GM12878 (cell line): ENCODE results near the gene SUMF1. TPM values are rescaled to one million over a fixed set of nuclear protein-coding genes. Genes with fewer than 3 reads are reported as not detected.
A peak's percentile ranks its signal among the peaks of the same experiment; 100 is the strongest.

Experiments
- ATAC-seq: fragments of 200-7000 bp; cut with Tn5 transposase; 3 replicates; pipeline ENCODE4 v1.9.1; 2020; ENCODE audit warnings: mild to moderate bottlenecking, moderate library complexity
- BruUV-seq: library from RNA; stranded (reverse); fragments of 400-500 nt; replicated peaks from 2 replicates; lab custom pipeline; 2021; lab: Mats Ljungman, UMichigan
- CTCF ChIA-PET: fragments of 300-600 bp; sonication (Branson Sonifier 250); formaldehyde crosslinking; extraction: SDS; loops from one replicate; lab custom pipeline; 2021; ENCODE audit warnings: inconsistent platforms; lab: Yijun Ruan, JAX
- POLR2A ChIA-PET: fragments of 350-600 bp; formaldehyde crosslinking; extraction: SDS; loops from one replicate; lab custom pipeline; 2021; ENCODE audit warnings: inconsistent platforms; lab: Charles Lee
- RAD21 ChIA-PET: fragments of 300-600 bp; sonication (Branson Sonifier 250); formaldehyde crosslinking; loops from one replicate; lab custom pipeline; 2023; ENCODE audit warnings: antibody characterized with exemption; ENCODE audit not compliant: unreplicated experiment; lab: Charles Lee
- SMC1A ChIA-PET: fragments of 300-600 bp; sonication (Branson Sonifier 250); formaldehyde crosslinking; loops from one replicate; lab custom pipeline; 2023; ENCODE audit not compliant: unreplicated experiment, uncharacterized antibody; lab: Charles Lee
- DNase-seq: peaks from one replicate; pipeline ENCODE4 v3.0.0-alpha.2; 2011; ENCODE audit warnings: low read depth, low spot score
- FAIRE-seq: peaks from 3 replicates; lab custom pipeline; 2011; peaks lifted over from hg19 to GRCh38; lab: Jason Lieb, UNC
- H2AFZ ChIP-seq: 2 replicates; pipeline ENCODE4 v1.6.0; 2011; ENCODE audit warnings: low read depth, low read length, control low read depth; ENCODE audit not compliant: control insufficient read depth
- H3K27ac ChIP-seq: 2 replicates; pipeline ENCODE4 v1.5.1; 2011; ENCODE audit warnings: control low read depth; ENCODE audit not compliant: control insufficient read depth, insufficient read depth
- H3K27me3 ChIP-seq, 2 experiments: replicated peaks in 1 of 2; 2 replicates each; pipeline versions ENCODE4 v1.6.0 to v1.6.1; 2011; ENCODE audit warnings: low read length in 1 of 2; ENCODE audit not compliant: control insufficient read depth in 2 of 2, insufficient read depth in 2 of 2
- H3K36me3 ChIP-seq, 2 experiments: 2 replicates each; pipeline ENCODE4 v1.5.1; 2011; ENCODE audit warnings: low read length in 1 of 2; ENCODE audit not compliant: control insufficient read depth in 2 of 2, insufficient read depth in 2 of 2
- H3K4me1 ChIP-seq: 2 replicates; pipeline ENCODE4 v1.6.1; 2011; ENCODE audit warnings: mild to moderate bottlenecking, low read length, moderate library complexity, mixed read lengths; ENCODE audit not compliant: control insufficient read depth, insufficient read depth
- H3K4me2 ChIP-seq: 2 replicates; pipeline ENCODE4 v1.6.0; 2011; ENCODE audit warnings: control low read depth; ENCODE audit not compliant: control insufficient read depth, insufficient read depth
- H3K4me3 ChIP-seq: fragments of 200-600 bp; sonication (generic); 2 replicates; pipeline ENCODE4 v1.5.1; 2016
- H3K79me2 ChIP-seq: 2 replicates; pipeline ENCODE4 v1.6.0; 2011; ENCODE audit warnings: low read length; ENCODE audit not compliant: control insufficient read depth, insufficient read depth
- H3K9ac ChIP-seq: 2 replicates; pipeline ENCODE4 v1.8.0; 2011; ENCODE audit warnings: low read length, control low read depth, mixed read lengths; ENCODE audit not compliant: control insufficient read depth, insufficient read depth
- H3K9me3 ChIP-seq: replicated peaks from 3 replicates; pipeline ENCODE4 v1.5.1; 2011; ENCODE audit warnings: mild to moderate bottlenecking, low read length; ENCODE audit not compliant: control insufficient read depth, insufficient read depth
- H4K20me1 ChIP-seq: 2 replicates; pipeline ENCODE4 v1.6.0; 2011; ENCODE audit not compliant: control insufficient read depth, insufficient read depth
- CBX3 ChIP-seq: fragments of 200-600 bp; sonication (generic); IDR thresholded peaks from 2 replicates; pipeline ENCODE4 v1.6.1; 2016; ENCODE audit warnings: low read depth, borderline replicate concordance
- DPF2 ChIP-seq: fragments of 450-650 bp; IDR thresholded peaks from 2 replicates; pipeline ENCODE4 v1.6.1; 2017; ENCODE audit warnings: mild to moderate bottlenecking
- EZH2 ChIP-seq: IDR thresholded peaks from 2 replicates; pipeline ENCODE4 v1.6.1; 2012; ENCODE audit warnings: low read depth, mild to moderate bottlenecking, control low read depth, inconsistent platforms, low read length, borderline replicate concordance; ENCODE audit not compliant: control insufficient read depth
- GATAD2B ChIP-seq: fragments of 450-650 bp; conservative IDR thresholded peaks from 2 replicates; pipeline ENCODE4 v1.6.1; 2017; ENCODE audit warnings: low read depth, mild to moderate bottlenecking, moderate library complexity
- IRF4 ChIP-seq: IDR thresholded peaks from 2 replicates; pipeline ENCODE4 v1.6.1; 2011; ENCODE audit warnings: low read depth, low read length
- MXI1 ChIP-seq: fragments of 150-350 bp; IDR thresholded peaks from 2 replicates; pipeline ENCODE4 v1.6.1; 2011; ENCODE audit warnings: low read depth, mild to moderate bottlenecking, inconsistent platforms, low read length, improper control_type of control experiment
- POLR2AphosphoS5 ChIP-seq: IDR thresholded peaks from 2 replicates; pipeline ENCODE4 v1.6.1; 2011; ENCODE audit warnings: mild to moderate bottlenecking, low read length, inconsistent platforms
- RBBP5 ChIP-seq: fragments of 200-600 bp; sonication (generic); conservative IDR thresholded peaks from 2 replicates; pipeline ENCODE4 v1.6.1; 2016
- TCF12 ChIP-seq: IDR thresholded peaks from 2 replicates; pipeline ENCODE4 v1.6.1; 2011; ENCODE audit warnings: low read depth, mild to moderate bottlenecking, low read length
- TCF3 ChIP-seq: IDR thresholded peaks from 2 replicates; pipeline ENCODE4 v1.6.1; 2012; ENCODE audit warnings: low read depth, mild to moderate bottlenecking, low read length, borderline replicate concordance; ENCODE audit not compliant: insufficient read depth
- WGBS: methylation state at CpG from one replicate; pipeline ENCODE4 v1.1.6; 2016; ENCODE audit warnings: low lambda C conversion rate; ENCODE audit not compliant: insufficient replicate concordance, insufficient coverage; ENCODE audit errors: missing lambda C conversion rate; 5-methylcytosine and 5-hydroxymethylcytosine counted together
- in situ Hi-C: fragments of 300-500 bp; cut with MboI; formaldehyde crosslinking; loops from 9 replicates; pipeline ENCODE4 v1.14.3; 2018; ENCODE audit warnings: mixed read lengths
- intact Hi-C: fragments of 100-400 bp; cut with micrococcal nuclease; formaldehyde crosslinking; loops from one replicate; pipeline ENCODE4 v1.14.2; 2022; ENCODE audit not compliant: unreplicated experiment
- polyA plus RNA-seq, 11 experiments: library from polyadenylated mRNA; depleted of rRNA in 4 of 11; unstranded in 6 of 11; stranded (reverse) in 5 of 11; fragments of >200 nt; fragmentation: Nextera tagmentation in 4 of 11; fragmentation: Illumina TruSeq in 1 of 11; extraction: Ambion mirVana in 4 of 11; extraction: Trizol in 1 of 11; gene quantifications; 1 replicate in 1 of 11; 2 replicates in 10 of 11; pipeline versions ENCODE4 v1.2.1 to v1.2.3, GENCODE V29; 2011 to 2016; ENCODE audit warnings: inconsistent platforms in 2 of 11, missing spikeins in 2 of 11, low read depth in 1 of 11
- total RNA-seq, 4 experiments: library from RNA; depleted of rRNA in 3 of 4; stranded (reverse); fragments of >200 nt in 3 of 4; fragmentation: Illumina TruSeq in 1 of 4; extraction: Trizol in 1 of 4; gene quantifications; 2 replicates each; pipeline versions ENCODE4 v1.2.1 to v1.2.3, GENCODE V29; 2013 to 2021
- TF ChIP-seq, protein P1 (sequence below): fragments of 450-650 bp; IDR thresholded peaks from 2 replicates; pipeline ENCODE4 v1.6.1; 2017; ENCODE audit warnings: antibody characterized with exemption, mild to moderate bottlenecking, moderate library complexity
- TF ChIP-seq, protein P2 (sequence below): IDR thresholded peaks from 2 replicates; pipeline ENCODE4 v1.6.1; 2011; ENCODE audit warnings: borderline replicate concordance, low read depth, mild to moderate bottlenecking, moderate library complexity, low read length; ENCODE audit not compliant: insufficient read depth, poor library complexity, severe bottlenecking

Gene SUMF1
- total and polyA plus RNA-seq, 10 of the 15 experiments (the other 5 are each of a cell fraction or from before 2014, with no cell fraction given), result 3.2 to 14.3 (median 8.5) TPM

DNA sequence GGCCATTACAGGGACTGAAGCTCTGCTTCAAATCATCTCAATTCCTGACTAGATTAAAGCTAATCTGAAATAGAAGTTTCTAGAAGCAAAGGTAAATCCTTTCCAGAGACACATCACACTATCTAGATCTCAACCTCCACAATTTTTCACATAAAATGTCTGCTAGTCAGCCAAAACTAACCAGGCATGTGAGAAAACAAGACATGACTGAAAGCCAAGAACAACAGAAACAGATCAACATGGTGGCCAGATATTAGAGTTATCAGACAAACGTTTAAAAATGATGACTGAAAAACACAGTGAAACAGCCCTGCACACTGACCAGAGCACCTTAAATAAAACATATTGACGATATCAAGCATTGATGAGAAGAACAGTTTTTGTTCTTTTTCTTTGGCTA, 59.1 kb downstream of the SUMF1 start:
- WGBS, result 73% methylated on average over 2 of the region's 2 CpGs
- TF ChIP-seq EZH2 (no peak), POLR2AphosphoS5 (no peak), DPF2 (no peak), CBX3 (no peak), MXI1 (no peak), TCF3 (no peak), GATAD2B (no peak), TCF12 (no peak), RBBP5 (no peak), IRF4 (no peak)
- TF ChIP-seq, protein P1, sequence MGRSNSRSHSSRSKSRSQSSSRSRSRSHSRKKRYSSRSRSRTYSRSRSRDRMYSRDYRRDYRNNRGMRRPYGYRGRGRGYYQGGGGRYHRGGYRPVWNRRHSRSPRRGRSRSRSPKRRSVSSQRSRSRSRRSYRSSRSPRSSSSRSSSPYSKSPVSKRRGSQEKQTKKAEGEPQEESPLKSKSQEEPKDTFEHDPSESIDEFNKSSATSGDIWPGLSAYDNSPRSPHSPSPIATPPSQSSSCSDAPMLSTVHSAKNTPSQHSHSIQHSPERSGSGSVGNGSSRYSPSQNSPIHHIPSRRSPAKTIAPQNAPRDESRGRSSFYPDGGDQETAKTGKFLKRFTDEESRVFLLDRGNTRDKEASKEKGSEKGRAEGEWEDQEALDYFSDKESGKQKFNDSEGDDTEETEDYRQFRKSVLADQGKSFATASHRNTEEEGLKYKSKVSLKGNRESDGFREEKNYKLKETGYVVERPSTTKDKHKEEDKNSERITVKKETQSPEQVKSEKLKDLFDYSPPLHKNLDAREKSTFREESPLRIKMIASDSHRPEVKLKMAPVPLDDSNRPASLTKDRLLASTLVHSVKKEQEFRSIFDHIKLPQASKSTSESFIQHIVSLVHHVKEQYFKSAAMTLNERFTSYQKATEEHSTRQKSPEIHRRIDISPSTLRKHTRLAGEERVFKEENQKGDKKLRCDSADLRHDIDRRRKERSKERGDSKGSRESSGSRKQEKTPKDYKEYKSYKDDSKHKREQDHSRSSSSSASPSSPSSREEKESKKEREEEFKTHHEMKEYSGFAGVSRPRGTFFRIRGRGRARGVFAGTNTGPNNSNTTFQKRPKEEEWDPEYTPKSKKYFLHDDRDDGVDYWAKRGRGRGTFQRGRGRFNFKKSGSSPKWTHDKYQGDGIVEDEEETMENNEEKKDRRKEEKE, result no peak
- TF ChIP-seq, protein P2, sequence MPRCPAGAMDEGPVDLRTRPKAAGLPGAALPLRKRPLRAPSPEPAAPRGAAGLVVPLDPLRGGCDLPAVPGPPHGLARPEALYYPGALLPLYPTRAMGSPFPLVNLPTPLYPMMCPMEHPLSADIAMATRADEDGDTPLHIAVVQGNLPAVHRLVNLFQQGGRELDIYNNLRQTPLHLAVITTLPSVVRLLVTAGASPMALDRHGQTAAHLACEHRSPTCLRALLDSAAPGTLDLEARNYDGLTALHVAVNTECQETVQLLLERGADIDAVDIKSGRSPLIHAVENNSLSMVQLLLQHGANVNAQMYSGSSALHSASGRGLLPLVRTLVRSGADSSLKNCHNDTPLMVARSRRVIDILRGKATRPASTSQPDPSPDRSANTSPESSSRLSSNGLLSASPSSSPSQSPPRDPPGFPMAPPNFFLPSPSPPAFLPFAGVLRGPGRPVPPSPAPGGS, result no peak
- TF ChIP-seq, all 136 proteins: peak for 0
- Histone ChIP-seq H3K9me3 (no peaks in the 10 kb centered on the region; the same call in 2 of the 3 replicates), H3K27me3 (no peaks in the 10 kb centered on the region), H3K9ac (no peak overlapping the region), H3K4me2 (no peak overlapping the region), H3K36me3 (0 out of 4 replicates have a peak, but pooled peaks cover 0 to 3% of the 10 kb centered on the region in 2 experiments), H3K4me1 (peaks cover 18% of the 10 kb centered on the region), H3K4me3 (no peak overlapping the region), H2AFZ (no peak overlapping the region), H3K79me2 (no peaks in the 10 kb centered on the region), H3K27ac (no peak overlapping the region), H4K20me1 (no peaks in the 10 kb centered on the region)
- ChIA-PET RAD21 (no interaction called here), POLR2A (no interaction called here), CTCF (interaction anchor here (1.0 to 1.4 kb wide), 3 partner anchors 30 to 304 kb away, joined by 3 to 6 read pairs (median 4); no protein-coding TSS in a partner anchor), SMC1A (interaction anchor here (1.0 to 1.4 kb wide), 3 partner anchors 14 to 67 kb away, joined by 3 to 4 read pairs (median 3); no protein-coding TSS in a partner anchor)
- intact Hi-C loops, result no loop called here
- peak; percentile 41 for FAIRE-seq
- DNase-seq, result no peak
- no peak for ATAC-seq
- BruUV-seq, result no TSS peak
- in situ Hi-C loops, result no loop called here
